ENCODE measurements around the gene PLEKHM1.
"Not testable (repeated sequence)": the region's sequence is repeated elsewhere in the genome, so short reads cannot be mapped to it uniquely, and the experiment has no call there.

PLEKHM1 gene

DNA sequence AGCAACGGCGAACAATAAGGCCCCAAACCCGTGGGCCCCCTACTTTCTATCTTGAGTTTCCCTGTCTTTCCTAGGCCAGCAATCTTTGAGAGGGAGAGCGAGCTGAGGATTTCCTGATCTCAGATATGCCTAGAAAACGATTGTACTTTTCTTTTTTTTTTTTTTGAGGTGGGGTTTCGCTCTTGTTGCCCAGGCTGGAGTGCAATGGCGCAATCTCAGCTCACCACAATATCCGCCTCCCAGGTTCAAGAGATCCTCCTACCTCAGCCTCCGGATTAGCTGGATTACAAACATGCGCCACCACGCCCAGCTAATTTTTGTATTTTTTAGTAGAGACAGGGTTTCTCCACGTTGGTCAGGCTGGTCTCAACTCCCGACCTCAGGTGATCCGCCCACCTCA lies 42.9 kb downstream of the PLEKHM1 start:
- DNase-seq (ENCODE audit: extremely low spot score); CTCF ChIA-PET: not testable (repeated sequence)
- POLR2A ChIA-PET = interaction anchor here (0.6 kb wide), 1 partner anchor 1329 kb away, joined by 4 read pairs; no protein-coding TSS in a partner anchor

DNA sequence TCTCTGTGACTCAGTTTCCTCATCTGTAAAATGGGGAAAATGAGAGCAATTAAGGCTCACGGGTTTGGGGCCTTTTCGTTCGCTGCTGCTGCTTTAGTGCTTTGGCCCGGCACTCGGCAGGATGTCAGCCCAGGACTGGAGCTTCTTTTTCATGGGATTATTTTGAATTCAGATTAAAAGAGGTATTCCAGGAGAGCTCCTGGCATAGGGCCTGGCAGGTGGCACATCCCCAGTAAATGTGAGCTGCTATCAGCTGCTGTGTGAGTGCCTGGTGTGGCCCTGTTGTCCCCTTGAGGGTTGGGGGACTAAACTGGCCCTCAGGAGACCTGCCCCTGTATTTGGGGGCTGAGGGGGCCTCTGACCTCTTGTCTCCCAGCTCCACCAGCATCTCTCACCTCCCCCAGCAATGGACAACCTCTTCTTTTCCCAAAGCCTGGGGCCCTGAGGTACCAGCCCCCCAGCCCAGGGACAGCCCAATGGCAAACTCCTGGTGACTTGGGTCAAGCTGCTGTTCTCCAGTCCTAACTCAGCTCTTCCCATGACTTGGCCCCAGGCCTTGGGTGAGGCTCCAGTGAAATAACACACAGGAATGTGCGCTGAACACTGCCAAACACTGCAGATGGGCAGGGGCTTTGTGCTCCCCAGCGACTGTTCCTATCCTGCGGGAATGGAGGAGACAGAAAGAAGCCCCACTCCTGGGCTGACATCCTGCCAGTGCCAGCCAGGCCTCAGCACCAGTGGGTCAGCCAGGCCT lies 43.5 kb downstream of the PLEKHM1 start:
- CTCF ChIA-PET; DNase-seq (ENCODE audit: extremely low spot score): not testable (repeated sequence)
- POLR2A ChIA-PET = interaction anchor here (0.6 kb wide), 1 partner anchor 1330 kb away, joined by 4 read pairs; no protein-coding TSS in a partner anchor

DNA sequence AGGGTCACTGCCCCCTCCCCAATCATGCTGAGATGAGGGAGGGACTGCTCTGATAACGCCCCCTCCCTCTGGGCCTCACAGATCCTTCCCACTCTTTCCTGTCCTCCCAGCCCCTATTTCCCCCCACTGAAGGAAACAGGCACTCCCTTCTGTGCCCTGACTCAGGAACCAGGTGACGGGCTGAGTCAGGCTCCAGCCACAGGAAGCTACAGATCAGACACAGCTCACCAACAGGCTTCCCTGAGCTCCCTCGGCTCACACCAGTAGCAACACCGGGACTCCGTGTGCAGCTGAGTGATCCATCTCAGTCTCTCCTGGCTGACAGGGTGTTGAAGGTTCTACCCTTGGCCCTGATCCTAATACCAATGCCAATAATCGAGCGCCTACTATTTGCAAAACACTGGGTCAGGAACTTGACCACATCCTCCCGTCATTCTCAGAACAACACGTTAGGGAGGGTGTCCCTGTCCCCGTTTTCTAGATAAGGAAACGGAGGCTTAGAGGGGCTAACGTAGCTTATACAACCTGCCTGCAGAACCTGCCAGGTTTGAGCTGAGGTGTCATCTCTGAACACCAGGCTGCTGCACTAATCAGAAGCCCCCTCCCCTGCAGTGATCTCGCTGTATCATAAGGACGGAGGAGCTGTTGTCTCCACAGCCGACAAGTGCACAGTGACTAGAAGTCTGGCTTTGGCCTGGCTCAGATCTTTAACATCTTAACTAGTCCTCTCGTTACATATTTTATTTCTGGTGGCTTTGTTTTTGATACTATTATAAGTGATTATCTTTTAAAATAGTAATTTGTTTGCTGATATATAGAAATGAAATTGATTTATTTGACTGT lies 44.4 kb downstream of the PLEKHM1 start:
- DNase-seq (ENCODE audit: extremely low spot score); CTCF ChIA-PET; POLR2A ChIA-PET: not testable (repeated sequence)

DNA sequence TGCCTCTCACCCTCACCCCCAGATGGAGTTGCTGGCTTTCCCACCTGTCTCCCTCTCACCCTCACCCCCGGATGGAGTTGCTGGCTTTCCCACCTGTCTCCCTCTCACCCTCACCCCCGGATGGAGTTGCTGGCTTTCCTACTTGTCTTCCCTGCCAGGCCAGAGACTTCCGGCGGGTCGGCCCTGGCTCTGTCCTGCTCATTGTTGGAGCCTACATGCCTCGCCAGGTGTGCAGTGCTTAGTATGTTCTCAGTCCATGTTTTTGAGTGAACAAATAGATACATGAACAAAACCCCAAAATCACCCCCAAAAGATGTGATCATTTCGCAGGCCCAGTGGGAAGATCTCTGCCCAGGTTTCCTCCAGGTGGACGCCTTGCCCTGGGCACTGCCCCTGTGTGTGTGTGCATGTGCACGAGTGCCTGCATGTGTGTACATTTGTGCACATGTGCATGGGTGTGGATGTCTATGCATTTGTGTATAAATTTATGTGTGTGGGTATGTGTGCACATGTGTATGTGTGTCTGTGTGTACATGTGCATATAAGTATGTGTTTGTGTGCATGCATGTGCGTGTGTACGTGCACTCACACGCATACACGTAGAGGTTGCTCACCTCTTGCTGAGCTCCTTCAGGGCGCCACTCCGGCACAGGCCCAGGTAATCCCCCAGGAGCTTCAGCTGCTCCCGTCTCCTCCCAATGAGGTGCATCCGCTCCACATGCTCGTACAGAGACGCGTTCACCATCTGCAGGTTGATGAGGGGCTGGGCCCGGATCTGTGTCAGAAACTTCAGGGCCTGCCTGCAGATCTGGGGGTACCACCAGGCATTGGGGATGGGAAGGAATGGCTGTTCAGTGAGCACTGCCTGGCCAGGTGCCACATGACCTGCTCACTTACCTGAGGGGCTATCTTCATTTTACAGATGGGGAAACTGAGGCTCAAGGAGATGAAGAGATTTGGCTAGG lies 45.4 kb downstream of the PLEKHM1 start:
- DNase-seq (ENCODE audit: extremely low spot score); CTCF ChIA-PET; POLR2A ChIA-PET: not testable (repeated sequence)

DNA sequence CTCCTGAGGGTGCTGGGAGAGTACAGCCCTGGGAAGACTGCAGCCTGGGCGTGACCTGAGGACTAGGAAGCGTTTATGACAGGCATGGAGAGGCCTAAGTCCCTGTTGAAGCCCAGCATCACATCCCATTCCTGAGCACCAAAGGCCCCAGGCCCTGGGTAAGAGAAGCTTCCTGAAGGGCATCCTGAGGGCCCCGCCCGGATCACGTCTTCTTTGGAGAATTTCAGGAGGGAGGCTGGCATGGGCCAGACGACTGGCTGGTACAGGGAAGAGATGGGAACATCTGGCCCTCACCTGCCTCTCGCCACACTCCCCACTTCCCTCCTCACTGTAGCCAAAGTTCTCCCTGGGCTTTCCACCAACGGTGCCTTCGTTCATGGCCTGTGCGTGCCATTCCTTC lies 46.2 kb downstream of the PLEKHM1 start:
- POLR2A ChIA-PET; CTCF ChIA-PET; DNase-seq (ENCODE audit: extremely low spot score): not testable (repeated sequence)

DNA sequence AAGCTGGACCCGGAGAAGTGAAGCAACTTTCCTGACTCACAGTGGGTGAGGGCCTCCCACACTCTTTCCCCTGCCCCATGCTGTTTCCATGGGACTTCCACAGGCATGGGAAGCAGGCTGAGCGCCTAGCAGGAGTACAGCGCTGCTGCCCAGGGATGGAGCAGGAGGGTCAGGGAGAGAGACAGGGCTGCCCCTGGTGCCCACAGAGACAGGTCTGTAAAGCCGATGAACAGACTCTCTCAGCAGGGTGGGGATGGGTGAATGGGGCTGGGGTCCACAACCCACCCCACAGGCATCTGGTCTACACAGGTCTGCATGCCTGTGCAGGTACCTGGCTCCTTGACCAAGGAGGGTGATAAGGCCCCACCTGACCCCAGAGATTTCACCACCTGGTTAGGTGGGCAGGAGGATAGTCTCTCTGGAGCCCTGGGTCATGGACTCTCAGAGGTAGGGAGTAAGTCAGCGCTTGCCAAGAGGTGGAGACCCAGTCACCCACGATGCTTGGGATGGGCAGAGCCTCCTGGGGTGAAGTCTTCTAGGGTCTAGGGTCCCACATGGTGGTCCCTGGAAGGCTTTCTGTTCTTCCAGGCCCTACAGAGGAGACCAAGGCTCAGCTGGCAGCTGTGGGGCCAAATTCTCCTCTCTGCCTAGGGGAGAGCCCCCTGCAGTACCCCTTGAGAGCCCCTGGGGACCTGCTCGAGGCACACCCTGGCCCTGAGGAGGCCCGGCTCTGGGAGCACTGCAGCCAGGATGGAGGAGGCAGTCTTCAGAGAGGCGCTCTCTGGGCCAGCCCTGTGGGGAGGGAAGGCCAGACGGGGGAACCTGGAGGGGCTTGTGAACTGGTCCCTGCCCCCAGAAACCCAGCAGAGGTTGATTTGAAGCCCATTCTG lies 46.9 kb downstream of the PLEKHM1 start:
- DNase-seq (ENCODE audit: extremely low spot score); CTCF ChIA-PET; POLR2A ChIA-PET: not testable (repeated sequence)

DNA sequence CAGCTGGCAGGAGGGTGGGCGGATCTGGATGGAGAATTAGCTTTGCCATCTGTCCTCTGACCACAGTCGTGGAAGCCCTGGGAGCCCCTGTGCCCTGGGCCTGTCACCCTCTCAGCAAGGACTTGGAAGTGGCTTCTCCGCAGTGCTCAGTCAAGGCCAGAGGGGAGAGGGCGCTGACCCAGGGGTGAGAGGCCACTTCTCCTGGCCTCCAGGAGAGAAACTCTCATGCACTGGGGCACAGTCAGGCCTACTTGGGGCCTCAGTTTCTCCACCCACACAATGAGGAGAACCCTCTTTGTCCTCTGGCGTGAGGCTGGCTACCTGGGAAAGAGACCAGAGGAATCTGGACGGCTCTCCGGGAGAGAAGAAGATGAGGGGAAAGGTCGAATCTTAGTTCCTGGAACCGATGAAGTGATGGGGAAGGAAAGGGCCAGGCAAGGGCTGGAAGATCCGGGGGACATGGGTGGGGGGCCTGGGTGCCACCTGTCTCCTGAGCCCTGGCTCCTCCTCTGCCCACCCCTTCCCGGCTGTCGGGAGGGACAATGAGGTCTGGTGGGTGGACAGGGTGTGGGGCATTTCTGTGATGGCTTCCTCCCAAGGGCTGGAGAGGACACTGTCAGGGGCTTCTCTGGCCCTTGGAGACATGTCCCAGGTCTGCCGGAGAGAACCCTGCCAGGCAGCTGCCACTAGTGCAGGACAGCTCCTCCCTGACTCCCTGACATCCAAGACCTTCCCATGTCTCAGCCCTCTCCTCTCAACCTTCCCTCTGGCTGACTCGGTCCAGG lies 48.8 kb downstream of the PLEKHM1 start:
- CTCF ChIA-PET = interaction anchor here (1.4 kb wide), 1 partner anchor 56 kb away, joined by 3 read pairs; no protein-coding TSS in a partner anchor
- POLR2A ChIA-PET = no interaction called here
- DNase-seq (ENCODE audit: extremely low spot score) = no peak
- TF ChIP-seq, protein P1, sequence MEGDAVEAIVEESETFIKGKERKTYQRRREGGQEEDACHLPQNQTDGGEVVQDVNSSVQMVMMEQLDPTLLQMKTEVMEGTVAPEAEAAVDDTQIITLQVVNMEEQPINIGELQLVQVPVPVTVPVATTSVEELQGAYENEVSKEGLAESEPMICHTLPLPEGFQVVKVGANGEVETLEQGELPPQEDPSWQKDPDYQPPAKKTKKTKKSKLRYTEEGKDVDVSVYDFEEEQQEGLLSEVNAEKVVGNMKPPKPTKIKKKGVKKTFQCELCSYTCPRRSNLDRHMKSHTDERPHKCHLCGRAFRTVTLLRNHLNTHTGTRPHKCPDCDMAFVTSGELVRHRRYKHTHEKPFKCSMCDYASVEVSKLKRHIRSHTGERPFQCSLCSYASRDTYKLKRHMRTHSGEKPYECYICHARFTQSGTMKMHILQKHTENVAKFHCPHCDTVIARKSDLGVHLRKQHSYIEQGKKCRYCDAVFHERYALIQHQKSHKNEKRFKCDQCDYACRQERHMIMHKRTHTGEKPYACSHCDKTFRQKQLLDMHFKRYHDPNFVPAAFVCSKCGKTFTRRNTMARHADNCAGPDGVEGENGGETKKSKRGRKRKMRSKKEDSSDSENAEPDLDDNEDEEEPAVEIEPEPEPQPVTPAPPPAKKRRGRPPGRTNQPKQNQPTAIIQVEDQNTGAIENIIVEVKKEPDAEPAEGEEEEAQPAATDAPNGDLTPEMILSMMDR (IDR thresholded peaks at IDR 0.05; ENCODE audit: control extremely low read depth, extremely low read depth, low read depth, missing control alignments) = no peak

DNA sequence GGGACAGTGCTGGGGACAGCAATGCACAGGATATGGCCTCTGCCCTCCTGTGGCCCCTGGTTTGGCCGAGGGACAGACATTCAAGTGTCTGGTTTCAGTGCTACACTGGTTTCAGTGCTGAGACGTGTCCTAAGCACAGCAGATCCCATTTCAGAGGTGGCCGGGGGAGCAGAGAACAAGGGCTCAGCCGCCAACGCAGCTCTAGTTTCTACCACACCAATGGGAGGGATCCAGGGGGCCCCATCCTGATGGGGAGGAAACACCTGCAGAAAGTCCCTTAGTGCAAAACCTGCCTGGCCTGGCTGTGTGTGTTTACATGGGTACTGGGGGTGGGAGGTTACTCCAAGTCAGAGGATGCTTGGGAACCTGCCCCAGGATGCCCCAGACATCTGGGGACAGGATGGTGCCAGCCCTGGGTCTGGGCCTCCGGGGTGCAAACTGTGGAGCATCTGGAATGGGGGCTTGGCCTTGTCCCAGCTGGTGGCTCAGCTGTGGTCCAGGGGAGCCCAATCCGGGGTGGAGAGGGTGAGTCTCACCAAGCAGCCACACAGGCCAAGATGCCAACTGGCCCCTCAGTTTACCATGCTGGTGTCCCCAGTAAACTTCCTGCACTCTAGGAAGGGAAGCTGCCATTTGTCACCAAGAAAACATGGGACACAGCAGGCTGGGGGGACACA lies 49.5 kb downstream of the PLEKHM1 start:
- POLR2A ChIA-PET = not testable (repeated sequence)
- peak; percentile 87 for DNase-seq (ENCODE audit: extremely low spot score)
- CTCF ChIA-PET = interaction anchor here (1.0 to 1.9 kb wide), 4 partner anchors 12 to 56 kb away, joined by 3 to 8 read pairs (median 6); no protein-coding TSS in a partner anchor

DNA sequence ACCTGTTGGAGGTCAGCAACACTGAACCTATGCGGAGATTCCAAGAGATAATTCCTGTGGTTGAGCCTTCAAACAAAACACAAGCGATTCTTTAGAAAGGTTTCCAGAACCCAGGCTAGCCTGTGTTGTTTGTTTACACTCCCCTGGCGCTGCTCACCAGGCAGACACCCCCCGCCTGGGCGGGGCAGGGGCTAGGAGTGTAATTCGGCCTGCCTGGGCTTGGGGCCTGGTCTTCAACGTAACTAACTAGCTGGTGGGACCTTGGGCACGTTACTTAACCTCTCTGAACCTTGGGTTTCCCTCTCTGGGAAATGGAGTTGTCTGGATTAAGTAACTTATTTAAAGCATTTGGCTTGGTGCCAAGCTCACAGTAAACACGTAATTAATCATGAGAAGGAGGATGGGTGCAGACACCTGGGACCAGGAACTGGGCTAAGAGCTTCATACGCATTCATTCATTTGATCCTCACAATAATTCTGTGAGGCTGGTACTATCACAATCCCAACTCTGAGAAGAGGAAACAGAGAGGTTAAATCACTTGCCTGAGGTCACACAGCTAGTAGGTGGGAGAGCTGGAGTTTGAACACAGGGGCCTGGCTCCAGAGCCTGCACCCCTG lies 50.3 kb downstream of the PLEKHM1 start:
- DNase-seq (ENCODE audit: extremely low spot score) = no peak
- TF ChIP-seq, protein P1 (IDR thresholded peaks at IDR 0.05; ENCODE audit: control extremely low read depth, extremely low read depth, low read depth, missing control alignments) = no peak
- CTCF ChIA-PET = interaction anchor here (1.0 to 1.9 kb wide), 4 partner anchors 11 to 55 kb away, joined by 3 to 8 read pairs (median 6); no protein-coding TSS in a partner anchor
- POLR2A ChIA-PET = no interaction called here
